Common myeloid progenitor, CD34-positive (primary cell): ENCODE measurements around the gene CPOX.

Source experiments
- CTCF ChIA-PET: fragments of 350-600 bp; sonication (Branson Sonifier 250); formaldehyde crosslinking; loops from one replicate; lab custom pipeline; 2021; ENCODE audit warnings: antibody characterized with exemption; lab: Charles Lee
- POLR2A ChIA-PET: fragments of 350-600 bp; sonication (Branson Sonifier 250); formaldehyde crosslinking; loops from one replicate; lab custom pipeline; 2021; ENCODE audit warnings: antibody characterized with exemption; lab: Charles Lee
- DNase-seq, 3 donors: peaks; one replicate each; pipeline versions ENCODE4 v3.0.0 to v3.0.0-alpha.2; 2013
- H3K27ac ChIP-seq, 2 experiments: 1 replicate in 1 of 2; 2 replicates in 1 of 2; pipeline ENCODE4 v1.7.0; 2013; ENCODE audit warnings: inconsistent platforms in 2 of 2, low read length in 2 of 2, mild to moderate bottlenecking in 2 of 2, low read depth in 1 of 2, moderate library complexity in 1 of 2; ENCODE audit not compliant: severe bottlenecking in 2 of 2, insufficient read depth in 1 of 2, poor library complexity in 1 of 2
- H3K27me3 ChIP-seq, 5 experiments: replicated peaks in 2 of 5; 1 replicate in 3 of 5; 2 replicates in 2 of 5; pipeline versions ENCODE4 v1.6.1 to v1.7.0; 2013; ENCODE audit warnings: low read length in 4 of 5, mild to moderate bottlenecking in 2 of 5, moderate library complexity in 2 of 5, inconsistent platforms in 1 of 5; ENCODE audit not compliant: insufficient read depth in 5 of 5, control insufficient read depth in 4 of 5
- H3K36me3 ChIP-seq, 4 experiments: 1 replicate in 2 of 4; 2 replicates in 2 of 4; pipeline versions ENCODE4 v1.6.1 to v1.7.0; 2013; ENCODE audit warnings: low read length in 3 of 4, control low read depth in 1 of 4, mild to moderate bottlenecking in 1 of 4; ENCODE audit not compliant: control insufficient read depth in 4 of 4, insufficient read depth in 4 of 4
- H3K4me1 ChIP-seq, 4 experiments: 1 replicate in 3 of 4; 2 replicates in 1 of 4; pipeline versions ENCODE4 v1.6.1 to v1.7.1; 2013; ENCODE audit warnings: low read length in 3 of 4, mild to moderate bottlenecking in 3 of 4, control low read depth in 1 of 4, inconsistent platforms in 1 of 4, moderate library complexity in 1 of 4; ENCODE audit not compliant: control insufficient read depth in 4 of 4, insufficient read depth in 4 of 4; ENCODE audit errors: control extremely low read depth in 1 of 4
- H3K4me3 ChIP-seq, 7 experiments: 1 replicate in 4 of 7; 2 replicates in 3 of 7; pipeline versions ENCODE4 v1.5.1 to v1.7.0; 2013; ENCODE audit warnings: mild to moderate bottlenecking in 7 of 7, low read length in 6 of 7, moderate library complexity in 6 of 7, inconsistent platforms in 2 of 7, low read depth in 2 of 7, control low read depth in 1 of 7; ENCODE audit not compliant: insufficient read depth in 4 of 7, control insufficient read depth in 1 of 7; ENCODE audit errors: extremely low read depth in 1 of 7
- H3K9me3 ChIP-seq, 5 experiments: 1 replicate in 4 of 5; 2 replicates in 1 of 5; pipeline versions ENCODE4 v1.6.1 to v1.7.1; 2013; ENCODE audit warnings: low read length in 4 of 5, mild to moderate bottlenecking in 2 of 5, inconsistent platforms in 1 of 5, low read depth in 1 of 5, moderate library complexity in 1 of 5; ENCODE audit not compliant: control insufficient read depth in 4 of 5, insufficient read depth in 2 of 5; ENCODE audit errors: control extremely low read depth in 1 of 5
- WGBS: methylation state at CpG from one replicate; pipeline ENCODE4 v1.1.5; 2013; ENCODE audit not compliant: insufficient coverage; 5-methylcytosine and 5-hydroxymethylcytosine counted together

CPOX gene

DNA sequence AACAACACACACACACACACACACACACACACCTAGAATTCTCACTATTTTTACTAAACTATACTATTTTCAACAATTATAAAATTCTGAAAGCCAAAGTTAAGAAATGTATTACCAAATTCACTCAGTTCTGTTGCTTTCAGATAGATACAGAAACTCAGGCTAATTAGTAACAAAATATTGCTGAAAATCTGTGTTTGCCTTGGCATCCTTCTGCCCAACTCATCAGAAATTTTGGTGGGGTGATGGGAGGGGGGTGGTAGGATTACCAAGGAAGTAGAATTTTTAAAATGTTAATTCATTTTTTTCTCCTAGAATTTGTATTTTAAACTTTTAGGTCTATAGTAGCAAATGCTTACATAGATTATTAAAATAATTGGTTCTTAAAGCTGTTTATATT lies 2.7 kb upstream of the CPOX start:
- POLR2A ChIA-PET = no interaction called here

DNA sequence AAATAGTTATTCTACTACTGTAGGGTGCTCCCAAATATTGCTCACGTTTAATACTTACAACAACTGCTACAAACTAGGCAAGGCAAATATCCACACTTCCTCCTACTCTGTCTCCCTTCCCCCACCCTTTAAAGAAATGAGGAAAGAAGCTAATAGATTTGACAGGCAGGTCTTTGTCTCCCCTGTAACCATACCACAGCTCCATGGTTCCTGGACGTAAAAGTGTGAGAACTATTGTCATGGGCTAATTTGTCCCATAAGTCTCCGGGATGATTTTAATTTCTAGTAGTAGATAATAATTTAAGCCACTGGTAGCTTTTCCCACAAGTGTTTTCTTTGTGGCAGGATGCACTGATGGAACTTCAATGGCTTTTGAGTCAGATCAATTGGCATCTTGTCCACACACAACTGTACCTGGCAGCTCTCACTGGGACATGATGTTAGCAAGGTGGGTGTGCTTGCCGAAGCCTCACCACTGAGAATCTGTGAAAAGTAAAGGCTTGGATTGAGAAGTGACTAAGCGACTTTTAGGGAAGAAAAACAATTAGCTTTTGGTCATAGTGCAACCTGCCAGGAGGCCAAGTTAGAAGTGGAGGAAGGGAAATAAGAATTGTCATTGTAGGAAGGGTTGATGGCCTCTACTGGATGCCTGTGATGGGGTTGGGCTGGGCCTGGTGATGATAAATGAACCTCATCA lies 1.4 kb upstream of the CPOX start:
- CTCF ChIA-PET = interaction anchor here (1.1 to 14.7 kb wide), 2 partner anchors 74 to 219 kb away, joined by 3 to 293 read pairs; no protein-coding TSS in a partner anchor
- POLR2A ChIA-PET = no interaction called here
- DNase-seq = no peak
- Histone ChIP-seq H3K9me3 (no peaks in the 10 kb centered on the region), H3K4me1 (peaks cover 5 to 46% (median 19%) of the 10 kb centered on the region in 4 experiments), H3K27me3 (no peaks in the 10 kb centered on the region), H3K4me3 (no peak overlapping the region), H3K27ac (peak overlapping the region in 1 of 2 experiments; percentile 67), H3K36me3 (peaks cover 0 to 10% (median 5%) of the 10 kb centered on the region in 4 experiments)
- 94% methylated on average over 2 of the region's 5 CpGs for WGBS

More for the DNA sequence above, 2.7 kb upstream of the CPOX start:
- DNase-seq = no peak
- peaks cover 5 to 42% (median 19%) of the 10 kb centered on the region in 4 experiments for H3K4me1 ChIP-seq
- peaks cover 0 to 1% (median 0%) of the 10 kb centered on the region in 4 experiments for H3K36me3 ChIP-seq
- no peak overlapping the region for H3K27ac ChIP-seq
- CTCF ChIA-PET = interaction anchor here (1.0 to 14.7 kb wide), 6 partner anchors 9 to 288 kb away, joined by 3 to 293 read pairs (median 4); no protein-coding TSS in a partner anchor
- H3K9me3 ChIP-seq = no peaks in the 10 kb centered on the region
- no peak overlapping the region for H3K4me3 ChIP-seq
- no peaks in the 10 kb centered on the region for H3K27me3 ChIP-seq

DNA sequence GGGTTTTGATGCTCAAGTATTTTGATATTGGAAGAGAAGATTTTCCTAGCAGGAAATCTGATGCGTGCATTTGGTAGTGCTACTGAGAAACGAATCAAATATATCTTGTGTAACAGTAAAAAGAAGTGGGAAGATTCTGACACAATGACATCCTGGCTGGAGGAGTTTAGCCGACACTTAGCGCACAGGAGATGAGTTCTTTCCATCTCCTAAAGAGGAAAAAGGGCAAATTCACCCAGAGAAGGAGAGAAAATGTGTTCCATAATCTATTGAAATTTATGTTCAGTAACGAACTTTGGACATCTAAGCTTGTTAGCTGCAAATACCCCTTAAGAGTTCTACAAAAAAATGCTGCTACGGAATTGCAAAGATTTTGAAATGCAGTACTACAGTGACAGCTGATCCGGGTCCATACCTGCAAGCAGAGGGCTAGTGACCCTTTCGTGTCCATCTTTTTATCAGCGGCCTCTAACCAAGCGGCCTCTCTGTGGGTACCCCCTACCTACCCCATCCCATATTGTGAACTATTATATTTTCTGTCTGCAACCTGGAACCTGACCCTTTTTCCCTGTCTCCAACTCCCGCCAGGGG lies 971 bp downstream of the CPOX start:
- no peaks in the 10 kb centered on the region for H3K27me3 ChIP-seq
- no peaks in the 10 kb centered on the region for H3K9me3 ChIP-seq
- ChIA-PET POLR2A (interaction anchor here (1.4 kb wide), 1 partner anchor 69 kb away, joined by 8 read pairs; the partner anchor contains the start of gene CLDND1), CTCF (interaction anchor here (1.0 to 14.7 kb wide), 4 partner anchors 8 to 222 kb away, joined by 3 to 293 read pairs (median 4); no protein-coding TSS in a partner anchor)
- no peak for DNase-seq
- peak overlapping the region; percentile 72 to 90 (median 82) for H3K4me3 ChIP-seq
- 39% methylated on average over 11 of the region's 11 CpGs for WGBS
- peaks cover 3 to 23% (median 11%) of the 10 kb centered on the region in 4 experiments for H3K36me3 ChIP-seq
- peaks cover 4 to 44% (median 14%) of the 10 kb centered on the region in 4 experiments for H3K4me1 ChIP-seq
- peak overlapping the region in 1 of 2 experiments; percentile 67 for H3K27ac ChIP-seq

GRCh38 chr3:98589331-98590036 lies 3.9 kb downstream of the CPOX start:
- ChIA-PET POLR2A (no interaction called here), CTCF (interaction anchor here (0.6 to 2.7 kb wide), 2 partner anchors 228 to 1436 kb away, joined by 3 to 7 read pairs; no protein-coding TSS in a partner anchor)
- WGBS = 54% methylated on average over 1 of the region's 2 CpGs

GRCh38 chr3:98588065-98588464 lies 5.3 kb downstream of the CPOX start:
- peaks cover 8 to 53% (median 30%) of the 10 kb centered on the region in 4 experiments for H3K36me3 ChIP-seq
- DNase-seq = no peak
- H3K27me3 ChIP-seq = no peaks in the 10 kb centered on the region
- H3K9me3 ChIP-seq = no peaks in the 10 kb centered on the region
- CTCF ChIA-PET = interaction anchor here (2.7 kb wide), 1 partner anchor 229 kb away, joined by 7 read pairs; no protein-coding TSS in a partner anchor
- no peak overlapping the region for H3K4me3 ChIP-seq
- peaks cover 3 to 25% (median 12%) of the 10 kb centered on the region in 4 experiments for H3K4me1 ChIP-seq
- H3K27ac ChIP-seq = no peak overlapping the region
- POLR2A ChIA-PET = no interaction called here

More at GRCh38 chr3:98589331-98590036, 3.9 kb downstream of the CPOX start:
- no peak overlapping the region for H3K4me3 ChIP-seq
- H3K27me3 ChIP-seq = no peaks in the 10 kb centered on the region
- no peak for DNase-seq
- peaks cover 3 to 33% (median 14%) of the 10 kb centered on the region in 4 experiments for H3K4me1 ChIP-seq
- no peak overlapping the region for H3K27ac ChIP-seq
- H3K36me3 ChIP-seq = peaks cover 5 to 44% (median 24%) of the 10 kb centered on the region in 4 experiments
- H3K9me3 ChIP-seq = no peaks in the 10 kb centered on the region

GRCh38 chr3:98587654-98588053 lies 5.8 kb downstream of the CPOX start:
- CTCF ChIA-PET = interaction anchor here (1.1 to 2.7 kb wide), 2 partner anchors 9 to 230 kb away, joined by 4 to 7 read pairs; no protein-coding TSS in a partner anchor
- H3K4me3 ChIP-seq = no peak overlapping the region
- POLR2A ChIA-PET = no interaction called here
- WGBS = no CpG with 5 or more reads among the region's 2 CpGs
- no peak for DNase-seq
- H3K27ac ChIP-seq = no peak overlapping the region
- H3K36me3 ChIP-seq = peaks cover 8 to 53% (median 30%) of the 10 kb centered on the region in 4 experiments
- peaks cover 3 to 21% (median 8%) of the 10 kb centered on the region in 4 experiments for H3K4me1 ChIP-seq
- H3K9me3 ChIP-seq = no peaks in the 10 kb centered on the region
- no peaks in the 10 kb centered on the region for H3K27me3 ChIP-seq
